GM04504 (cell line): ENCODE data around the gene TRIM7.
A peak's percentile ranks its signal among the peaks of the same experiment; 100 is the strongest.
"Not testable (repeated sequence)": the region's sequence is repeated elsewhere in the genome, so short reads cannot be mapped to it uniquely, and the experiment has no call there.

Source experiments
- DNase-seq: peaks from one replicate; pipeline ENCODE4 v3.0.0-alpha.2; 2012; ENCODE audit warnings: low read depth

The TRIM7 gene

DNA sequence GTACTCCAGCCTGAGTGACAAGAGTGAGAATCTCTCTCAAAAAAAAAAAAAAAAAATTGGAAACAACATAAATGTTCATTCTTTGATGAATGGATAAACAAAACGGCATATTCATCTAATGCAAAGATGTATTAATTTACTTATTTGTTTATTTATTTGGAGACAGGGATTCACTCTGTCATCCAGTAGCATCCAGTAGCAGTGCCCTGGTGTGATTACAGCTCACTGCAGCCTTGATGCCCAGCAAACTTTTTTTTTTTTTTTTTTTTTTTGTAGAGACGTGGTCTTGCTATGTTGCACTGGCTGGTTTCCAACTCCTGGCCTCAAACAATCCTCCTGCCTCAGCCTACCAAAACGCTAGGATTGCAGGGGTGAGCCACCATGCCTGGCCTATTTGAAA, 33.2 kb downstream of the TRIM7 start:
- DNase-seq: no peak

GRCh38 chr5:181170996-181171395, 34.0 kb downstream of the TRIM7 start:
- no peak for DNase-seq

DNA sequence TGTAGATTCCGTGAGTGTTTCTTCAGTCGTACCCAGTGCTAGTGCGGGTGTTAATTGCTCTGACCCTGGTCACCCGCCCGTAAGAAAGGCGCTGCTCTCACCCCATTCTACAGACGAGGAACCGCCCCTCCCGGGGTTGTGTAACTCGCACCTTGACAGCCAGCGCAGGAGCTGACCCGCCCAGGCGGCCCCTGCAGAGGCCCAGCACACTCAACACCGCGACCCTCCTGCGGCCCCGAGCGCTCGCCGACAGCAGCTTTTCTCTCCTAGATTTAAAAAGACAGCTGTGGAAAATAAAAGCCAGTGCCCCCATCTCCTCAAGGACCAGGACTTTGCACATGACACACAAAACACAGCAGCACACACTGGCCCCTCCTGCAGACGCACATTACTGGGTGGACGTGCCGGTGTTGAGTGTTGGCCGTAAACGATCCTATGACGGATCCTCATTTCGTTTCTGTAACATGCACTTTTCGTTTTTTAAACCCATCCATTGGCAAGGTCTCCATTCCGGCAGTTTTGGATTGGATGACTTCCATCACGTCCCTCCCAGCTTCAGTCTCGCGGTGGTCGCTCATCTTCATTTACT, 34.7 kb downstream of the TRIM7 start:
- DNase-seq: no peak

- not testable (repeated sequence) for DNase-seq
Observed at GRCh38 chr5:181169459-181170236, 35.3 kb downstream of the TRIM7 start.

GRCh38 chr5:181168595-181169118, 36.3 kb downstream of the TRIM7 start:
- no peak for DNase-seq

GRCh38 chr5:181167814-181168488, 37.0 kb downstream of the TRIM7 start:
- DNase-seq: no peak

GRCh38 chr5:181166812-181167733, 37.9 kb downstream of the TRIM7 start:
- DNase-seq: no peak

DNA sequence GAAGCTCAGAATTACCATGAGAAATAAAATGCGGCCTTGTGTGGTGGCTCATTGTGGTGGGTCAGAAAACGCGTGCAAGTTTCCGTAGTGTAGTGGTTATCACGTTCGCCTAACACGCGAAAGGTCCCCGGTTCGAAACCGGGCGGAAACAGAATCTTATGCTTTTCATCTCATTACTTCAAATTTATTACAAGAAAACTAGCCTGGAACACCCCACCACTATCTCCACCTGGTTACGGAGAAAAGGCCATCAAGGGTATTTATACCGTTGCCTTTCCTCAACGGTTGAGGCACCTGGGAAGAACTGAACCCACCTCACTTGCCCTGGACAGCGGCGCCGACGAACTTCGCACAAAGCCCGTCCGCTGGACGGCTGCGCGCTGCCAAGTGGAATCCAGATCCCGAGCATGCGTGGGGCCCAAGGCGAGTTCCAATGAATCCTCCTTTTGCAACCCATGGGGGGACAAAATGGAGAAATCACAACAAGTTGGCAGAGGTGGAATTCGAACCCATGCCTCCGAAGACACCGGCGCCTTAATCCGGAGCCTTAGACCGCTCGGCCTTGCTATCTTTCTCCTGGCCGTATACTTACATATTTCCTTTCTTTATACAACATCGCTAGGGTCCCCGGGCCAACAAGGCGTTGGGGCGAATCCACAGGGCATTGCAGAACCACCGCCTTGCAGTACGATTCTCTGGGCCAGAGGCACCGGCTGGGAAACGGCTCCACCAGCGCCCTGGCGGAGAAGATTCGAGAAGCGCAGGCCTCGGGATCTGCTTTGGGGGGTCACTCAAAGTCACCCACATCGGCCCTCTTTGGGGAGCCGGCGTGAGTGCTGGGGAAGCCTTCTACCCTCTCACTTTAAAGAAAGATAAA, 40.7 kb downstream of the TRIM7 start:
- DNase-seq: no peak

GRCh38 chr5:181163487-181164075, 41.4 kb downstream of the TRIM7 start:
- DNase-seq: no peak

DNA sequence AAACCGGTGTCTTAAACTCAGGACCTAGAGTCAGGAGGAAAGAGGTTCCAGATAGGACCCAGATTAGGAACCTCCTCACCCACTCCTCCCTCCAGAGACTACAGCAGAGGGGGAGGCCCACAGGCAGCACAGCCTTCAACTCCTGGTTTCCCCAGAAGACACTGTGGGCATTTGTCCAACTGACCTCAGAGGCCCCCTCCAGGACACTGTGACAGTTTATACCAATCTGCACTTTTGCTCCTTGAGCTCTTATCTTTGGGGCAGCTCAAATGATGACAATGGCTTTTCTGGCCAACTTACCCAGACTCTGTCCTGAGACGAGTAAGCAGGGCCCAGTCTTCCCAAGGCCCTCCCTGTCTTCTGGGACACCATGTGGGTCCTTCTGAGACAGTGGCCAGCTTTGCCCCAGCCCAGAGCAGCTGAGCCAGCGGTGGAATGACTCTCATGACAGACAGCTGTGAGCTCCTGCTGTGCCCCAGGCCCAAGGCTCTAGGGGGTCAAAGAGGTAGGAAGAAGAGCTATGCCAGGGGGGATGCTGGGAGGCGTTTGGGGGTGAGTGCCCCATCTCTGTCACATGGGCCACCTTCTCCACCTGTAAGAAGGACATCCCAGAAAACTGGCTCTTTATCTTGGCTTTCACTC, 43.3 kb downstream of the TRIM7 start:
- no peak for DNase-seq

DNA sequence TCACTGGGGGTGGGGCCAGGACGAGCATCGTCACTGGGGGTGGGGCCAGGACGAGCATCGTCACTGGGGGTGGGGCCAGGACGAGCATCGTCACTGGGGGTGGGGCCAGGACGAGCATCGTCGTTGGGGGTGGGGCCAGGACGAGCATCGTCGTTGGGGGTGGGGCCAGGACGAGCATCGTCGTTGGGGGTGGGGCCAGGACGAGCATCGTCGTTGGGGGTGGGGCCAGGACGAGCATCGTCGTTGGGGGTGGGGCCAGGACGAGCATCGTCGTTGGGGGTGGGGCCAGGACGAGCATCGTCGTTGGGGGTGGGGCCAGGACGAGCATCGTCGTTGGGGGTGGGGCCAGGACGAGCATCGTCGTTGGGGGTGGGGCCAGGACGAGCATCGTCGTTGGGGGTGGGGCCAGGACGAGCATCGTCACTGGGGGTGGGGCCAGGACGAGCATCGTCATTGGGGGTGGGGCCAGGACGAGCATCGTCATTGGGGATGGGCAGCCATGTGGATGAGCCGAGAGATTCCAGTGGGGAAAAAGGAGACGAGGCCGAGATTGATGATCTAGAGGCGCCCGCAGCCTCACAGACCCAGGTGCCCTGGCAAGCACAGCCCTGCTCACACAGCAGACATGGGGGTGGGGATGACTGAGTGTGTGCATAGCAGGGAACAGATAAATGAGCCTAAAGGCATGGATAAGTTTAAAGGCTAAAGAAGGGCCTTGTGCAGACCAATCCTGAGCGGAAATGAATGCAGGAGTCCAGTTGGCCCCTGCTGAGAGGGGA, 44.1 kb downstream of the TRIM7 start:
- not testable (repeated sequence) for DNase-seq

DNA sequence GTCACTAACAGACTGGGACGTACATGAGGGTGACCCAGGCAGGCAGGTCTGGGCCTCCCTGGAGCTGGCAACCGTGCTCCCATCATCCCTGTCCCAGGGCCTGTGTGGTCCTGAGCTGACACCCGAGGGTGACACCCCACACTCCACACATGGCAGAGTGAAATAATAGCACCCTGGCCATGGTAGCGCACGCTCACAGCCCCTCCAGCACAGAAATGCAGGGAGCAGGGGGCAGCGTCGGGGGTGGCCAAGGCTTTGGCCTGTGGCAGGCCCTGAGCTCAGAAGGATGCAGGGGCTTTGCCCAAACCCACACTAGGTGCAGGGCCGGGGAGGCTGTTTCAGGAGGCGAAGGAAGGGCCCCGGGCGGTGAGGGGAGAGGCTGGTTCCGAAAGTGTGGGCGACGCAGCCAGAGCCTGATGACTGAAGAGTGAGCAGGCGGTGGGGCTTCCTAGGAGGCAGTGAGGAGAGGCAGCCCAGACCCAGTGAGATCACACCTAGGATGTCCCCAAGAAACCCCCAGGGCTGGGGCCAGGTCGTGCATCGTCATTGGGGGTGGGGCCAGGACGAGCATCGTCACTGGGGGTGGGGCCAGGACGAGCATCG, 44.7 kb downstream of the TRIM7 start:
- no peak for DNase-seq

DNA sequence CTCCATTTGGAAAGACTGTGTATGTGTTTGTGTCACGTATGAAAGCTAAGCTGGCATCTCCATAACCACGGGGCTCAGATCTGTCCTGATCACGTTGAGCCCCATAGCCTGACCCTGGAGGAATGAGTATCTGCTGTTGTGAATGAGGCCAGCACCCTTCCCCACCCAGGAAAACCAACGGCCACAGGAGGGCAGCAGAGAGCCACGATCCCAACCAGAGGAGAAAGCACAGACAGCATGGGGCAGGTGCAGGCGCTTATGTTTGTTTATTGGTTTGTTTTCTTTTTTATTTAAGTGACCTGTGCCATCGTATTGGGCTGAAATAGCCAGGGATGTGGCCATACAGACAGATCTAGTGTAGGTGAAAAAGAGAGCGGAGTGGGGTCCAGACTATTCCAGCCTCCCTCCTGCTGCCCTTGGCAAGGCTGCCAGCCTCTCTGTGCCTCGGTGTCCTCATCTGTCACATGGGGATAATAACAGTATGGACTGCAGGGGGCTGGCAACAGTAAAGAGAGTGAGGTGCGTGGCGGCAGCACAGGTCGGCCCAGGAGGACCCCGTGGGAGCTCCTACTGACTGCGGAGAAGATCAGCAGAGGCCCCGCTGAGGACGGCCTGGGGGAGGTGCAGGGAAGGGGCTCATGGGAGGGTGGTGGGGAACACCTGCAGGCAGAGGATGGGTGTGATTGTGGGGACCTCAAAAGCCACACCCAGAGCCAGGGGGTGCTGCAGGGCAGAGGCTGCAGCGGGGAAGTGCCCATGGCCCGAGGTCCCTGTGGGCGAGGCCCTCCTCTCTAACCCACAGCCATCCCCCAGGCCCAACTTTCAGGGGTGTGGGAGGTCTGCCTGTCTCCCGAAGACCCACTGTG, 45.5 kb downstream of the TRIM7 start:
- peak; percentile 67 for DNase-seq

GRCh38 chr5:181158869-181159268, 46.1 kb downstream of the TRIM7 start:
- no peak for DNase-seq

GRCh38 chr5:181156758-181157157, 48.2 kb downstream of the TRIM7 start:
- no peak for DNase-seq

DNA sequence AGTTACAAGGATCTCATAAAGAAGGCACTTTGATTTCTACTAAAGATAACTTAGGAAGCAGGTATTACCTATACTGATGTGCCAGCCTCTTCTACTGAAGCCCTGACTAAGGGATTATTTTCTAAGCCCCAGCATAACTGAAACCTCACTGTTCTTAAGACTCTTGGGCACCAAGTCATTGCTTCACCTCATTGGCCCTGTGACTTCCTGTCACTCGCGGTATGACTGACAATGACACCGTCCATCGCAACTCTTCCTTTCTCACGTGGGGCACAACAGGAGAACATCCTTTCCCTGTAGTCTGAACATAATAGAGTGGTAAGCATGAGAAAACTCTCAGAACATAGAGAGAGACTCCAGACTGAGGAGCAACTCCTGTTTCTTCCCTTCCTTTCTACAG, 51.2 kb downstream of the TRIM7 start:
- DNase-seq: no peak

- no peak for DNase-seq
Observed at GRCh38 chr5:181152406-181152805, 52.6 kb downstream of the TRIM7 start.

DNA sequence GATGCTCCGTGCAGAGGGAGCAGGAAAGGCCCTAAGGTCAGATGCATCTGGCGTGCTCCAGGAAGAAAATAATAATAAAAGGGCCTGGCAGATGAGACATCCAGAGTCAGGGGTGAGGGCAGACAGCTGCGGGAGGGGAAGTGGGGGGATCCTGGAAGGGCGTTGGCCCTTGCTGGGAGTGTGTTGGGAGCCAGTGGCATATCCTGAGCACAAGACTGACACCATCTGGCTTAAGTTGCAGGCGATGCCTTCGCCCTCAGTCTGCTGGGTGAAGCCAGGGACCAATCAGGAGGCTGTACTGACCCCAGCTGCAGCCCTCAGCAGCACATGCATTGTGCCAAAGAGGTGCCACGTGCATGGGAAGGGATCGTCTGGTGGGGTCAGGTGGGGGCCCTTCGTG, 53.9 kb downstream of the TRIM7 start:
- DNase-seq: no peak
